Coronary artery (tissue), 2 donors: ENCODE data around the gene TDRD6.
"Not testable (repeated sequence)": the region's sequence is repeated elsewhere in the genome, so short reads cannot be mapped to it uniquely, and the experiment has no call there.

Experiments
- DNase-seq: peaks from one replicate; pipeline ENCODE4 v3.0.0-alpha.2; 2017; ENCODE audit warnings: low spot score
- H3K27ac ChIP-seq, 2 donors: fragments of 200-600 bp; sonication (generic); one replicate each; pipeline ENCODE4 v1.5.1; 2016 to 2019
- H3K4me3 ChIP-seq: fragments of 200-600 bp; sonication (generic); 2 replicates; pipeline ENCODE4 v1.5.1; 2016; ENCODE audit warnings: mild to moderate bottlenecking, moderate library complexity
- TF ChIP-seq, protein P1 (sequence below): fragments of 200-600 bp; sonication (generic); IDR thresholded peaks from one replicate; pipeline ENCODE4 v1.5.1; 2019; ENCODE audit warnings: antibody characterized with exemption

The TDRD6 gene

DNA sequence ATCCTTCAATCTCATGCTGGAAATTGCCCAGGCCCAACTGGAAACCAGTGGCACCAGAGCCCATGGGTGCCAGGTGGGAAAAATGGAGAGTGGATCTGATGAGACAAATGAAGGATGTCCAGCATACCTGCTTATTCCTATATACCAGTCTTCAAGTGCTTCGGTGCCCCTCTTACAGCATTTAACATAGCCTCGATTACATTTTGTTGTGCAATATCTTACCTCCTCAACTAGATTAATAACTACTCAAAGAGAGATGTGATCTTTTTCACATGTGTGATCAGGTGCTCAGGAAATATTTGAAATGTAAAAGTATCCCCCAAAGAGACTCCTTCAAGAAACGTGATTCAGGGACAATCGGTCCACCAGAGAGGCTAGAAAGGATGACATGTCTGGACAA, 54.2 kb downstream of the TDRD6 start:
- DNase-seq, result no peak
- no peak overlapping the region for H3K27ac ChIP-seq
- TF ChIP-seq, protein P1, sequence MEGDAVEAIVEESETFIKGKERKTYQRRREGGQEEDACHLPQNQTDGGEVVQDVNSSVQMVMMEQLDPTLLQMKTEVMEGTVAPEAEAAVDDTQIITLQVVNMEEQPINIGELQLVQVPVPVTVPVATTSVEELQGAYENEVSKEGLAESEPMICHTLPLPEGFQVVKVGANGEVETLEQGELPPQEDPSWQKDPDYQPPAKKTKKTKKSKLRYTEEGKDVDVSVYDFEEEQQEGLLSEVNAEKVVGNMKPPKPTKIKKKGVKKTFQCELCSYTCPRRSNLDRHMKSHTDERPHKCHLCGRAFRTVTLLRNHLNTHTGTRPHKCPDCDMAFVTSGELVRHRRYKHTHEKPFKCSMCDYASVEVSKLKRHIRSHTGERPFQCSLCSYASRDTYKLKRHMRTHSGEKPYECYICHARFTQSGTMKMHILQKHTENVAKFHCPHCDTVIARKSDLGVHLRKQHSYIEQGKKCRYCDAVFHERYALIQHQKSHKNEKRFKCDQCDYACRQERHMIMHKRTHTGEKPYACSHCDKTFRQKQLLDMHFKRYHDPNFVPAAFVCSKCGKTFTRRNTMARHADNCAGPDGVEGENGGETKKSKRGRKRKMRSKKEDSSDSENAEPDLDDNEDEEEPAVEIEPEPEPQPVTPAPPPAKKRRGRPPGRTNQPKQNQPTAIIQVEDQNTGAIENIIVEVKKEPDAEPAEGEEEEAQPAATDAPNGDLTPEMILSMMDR, result no peak
- H3K4me3 ChIP-seq, result no peak overlapping the region

- H3K27ac ChIP-seq, result no peak overlapping the region
- TF ChIP-seq, protein P1, result no peak
- H3K4me3 ChIP-seq, result no peak overlapping the region
- no peak for DNase-seq
These were observed 55.9 kb downstream of the TDRD6 start for GRCh38 chr6:46743425-46744158.

DNA sequence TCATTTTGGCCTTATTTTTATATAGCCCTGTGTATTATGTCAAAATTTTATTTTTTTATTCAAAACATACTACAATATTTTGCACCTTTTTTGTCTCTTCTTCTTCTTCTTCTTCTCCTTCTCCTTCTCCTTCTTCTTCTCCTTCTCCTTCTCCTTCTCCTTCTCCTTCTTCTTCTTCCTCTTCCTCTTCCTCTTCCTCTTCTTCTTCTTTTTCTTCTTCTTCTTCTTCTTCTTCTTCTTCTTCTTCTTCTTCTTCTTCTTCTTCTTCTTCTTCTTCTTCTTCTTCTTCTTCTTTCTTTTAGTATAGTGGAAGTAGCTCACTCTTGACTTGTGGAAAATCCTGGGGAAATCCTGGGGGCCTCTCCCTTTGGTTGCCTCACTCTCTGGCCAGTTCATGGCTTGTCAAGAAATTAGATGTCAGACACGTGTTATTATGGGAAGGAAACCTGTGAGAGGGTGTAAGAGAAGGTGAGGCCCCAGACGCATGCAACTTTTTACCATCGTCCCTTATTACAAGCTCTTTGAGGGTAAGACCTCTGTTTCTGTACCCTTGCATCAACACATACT, 56.6 kb downstream of the TDRD6 start:
- H3K4me3 ChIP-seq, H3K27ac ChIP-seq, DNase-seq: not testable (repeated sequence)

- DNase-seq, result no peak
- TF ChIP-seq, protein P1, result no peak
- H3K27ac ChIP-seq, result no peak overlapping the region
- no peak overlapping the region for H3K4me3 ChIP-seq
These were observed 58.3 kb downstream of the TDRD6 start for GRCh38 chr6:46745973-46746372.

GRCh38 chr6:46746696-46747095, 59.0 kb downstream of the TDRD6 start, which contains the start of gene ANKRD66:
ANKRD66 (plus strand) TSS chr6:46746933; CDS start chr6:46751949, 5,016 bp downstream.
- no peak for DNase-seq
- TF ChIP-seq, protein P1, result no peak
- Histone ChIP-seq H3K4me3 (no peak within 1 kb of the TSS), H3K27ac (no peak within 1 kb of the TSS)

DNA sequence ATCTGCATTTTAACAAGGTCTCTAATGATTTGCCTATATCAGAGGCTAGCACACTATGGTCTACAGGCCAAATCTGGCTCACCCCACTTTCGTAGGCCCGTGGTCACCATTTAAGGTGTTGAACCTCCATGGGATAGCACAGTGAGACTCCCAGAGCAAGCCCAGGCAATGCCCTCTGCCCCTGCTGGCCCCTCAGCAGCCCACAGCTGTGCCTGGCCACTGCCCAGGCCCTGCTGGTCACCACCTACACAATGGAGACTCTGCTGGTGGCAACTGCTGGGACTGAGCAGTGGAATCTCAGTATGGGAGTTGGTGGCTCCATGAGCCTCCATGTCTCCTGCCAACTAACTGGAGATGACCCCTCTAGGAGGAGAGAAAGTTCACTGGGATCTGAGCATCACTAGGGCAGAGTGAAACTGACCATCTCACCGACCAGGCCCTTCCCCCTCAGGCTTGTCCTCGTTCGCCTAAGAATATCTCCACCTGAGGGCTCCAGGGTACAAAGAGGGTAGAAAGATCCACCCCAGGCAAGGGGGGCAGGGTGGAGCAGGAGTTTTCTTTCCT, 61.3 kb downstream of the TDRD6 start:
- no peak for DNase-seq
- H3K27ac ChIP-seq, result no peak overlapping the region
- no peak overlapping the region for H3K4me3 ChIP-seq
- TF ChIP-seq, protein P1, result no peak

DNA sequence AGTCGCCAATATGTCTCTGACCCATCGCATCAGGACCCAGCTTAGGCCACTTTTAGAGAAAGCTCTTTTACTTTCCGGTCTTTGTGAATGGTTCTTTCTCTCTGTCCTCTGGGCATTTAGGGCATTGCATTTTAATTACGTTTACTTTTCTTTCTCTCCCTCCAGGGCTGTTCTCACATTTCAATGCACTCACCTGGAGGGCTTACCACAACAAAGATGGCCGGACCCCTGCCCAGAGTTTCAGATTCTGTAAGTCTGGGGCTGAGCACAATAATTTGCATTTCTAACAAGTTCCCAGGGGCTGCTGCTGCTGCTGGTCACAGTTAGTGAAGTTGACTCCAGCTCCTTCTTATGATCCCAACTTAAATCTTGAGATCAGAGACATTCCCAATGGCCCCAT, 62.0 kb downstream of the TDRD6 start:
- TF ChIP-seq, protein P1, result no peak
- Histone ChIP-seq H3K4me3 (no peak overlapping the region), H3K27ac (no peak overlapping the region)
- no peak for DNase-seq
